Measurements from ENCODE around the gene NTHL1.

NTHL1 gene

GRCh38 chr16:2078691-2079090 is 31.1 kb upstream of the NTHL1 start (continued):
- TF ChIP-seq ZNF302 (tag by site-specific recombination; IDR thresholded peaks at IDR 0.05; ENCODE audit: low read depth), result no peak

DNA sequence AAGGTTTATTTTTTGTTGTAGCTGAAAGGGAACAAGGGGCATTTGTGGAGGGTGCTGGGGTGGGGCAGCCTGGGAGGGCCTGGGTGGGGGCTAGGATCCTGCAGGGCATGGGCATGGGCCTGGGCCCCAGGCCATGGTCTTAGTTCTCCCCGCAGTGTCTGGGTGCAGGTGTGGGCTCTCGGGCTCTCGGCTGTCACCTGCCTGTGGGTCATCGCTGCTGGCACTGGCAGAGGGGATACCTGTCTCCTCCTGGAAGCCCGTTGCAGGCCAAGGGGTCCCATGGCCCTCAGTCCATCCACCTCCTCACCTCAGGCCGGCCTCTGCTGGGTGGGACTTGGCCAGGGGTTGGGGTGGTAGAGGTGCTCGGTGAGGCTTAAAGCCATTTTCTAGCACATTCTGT is 30.5 kb upstream of the NTHL1 start:
- TF ChIP-seq ZBTB48 (tag by site-specific recombination; IDR thresholded peaks at IDR 0.05) (no peak), PRDM10 (tag by site-specific recombination; IDR thresholded peaks at IDR 0.05) (no peak), ZNF629 (tag by site-specific recombination; IDR thresholded peaks at IDR 0.05) (no peak), REST (tag by site-specific recombination; IDR thresholded peaks at IDR 0.05) (no peak), ZNF624 (tag by site-specific recombination; IDR thresholded peaks at IDR 0.05) (no peak), ZNF76 (tag by site-specific recombination; IDR thresholded peaks at IDR 0.05; ENCODE audit: borderline replicate concordance, low read depth) (no peak), ZNF18 (tag by site-specific recombination; IDR thresholded peaks at IDR 0.05) (no peak), ZBTB21 (tag by site-specific recombination; IDR thresholded peaks at IDR 0.05) (no peak), ZNF768 (tag by site-specific recombination; IDR thresholded peaks at IDR 0.05) (no peak), ZNF391 (tag by site-specific recombination; IDR thresholded peaks at IDR 0.05; ENCODE audit: borderline replicate concordance, low read depth) (no peak), ZNF791 (tag by site-specific recombination; IDR thresholded peaks at IDR 0.05) (no peak), ZNF692 (tag by site-specific recombination; IDR thresholded peaks at IDR 0.05) (no peak), ZNF221 (tag by site-specific recombination; IDR thresholded peaks at IDR 0.05; ENCODE audit: borderline replicate concordance) (no peak), ZBTB20 (tag by site-specific recombination; IDR thresholded peaks at IDR 0.05) (no peak), ZNF623 (tag by site-specific recombination; IDR thresholded peaks at IDR 0.05) (no peak), ZNF2 (tag by site-specific recombination; IDR thresholded peaks at IDR 0.05) (no peak)
- TF ChIP-seq, protein P1, sequence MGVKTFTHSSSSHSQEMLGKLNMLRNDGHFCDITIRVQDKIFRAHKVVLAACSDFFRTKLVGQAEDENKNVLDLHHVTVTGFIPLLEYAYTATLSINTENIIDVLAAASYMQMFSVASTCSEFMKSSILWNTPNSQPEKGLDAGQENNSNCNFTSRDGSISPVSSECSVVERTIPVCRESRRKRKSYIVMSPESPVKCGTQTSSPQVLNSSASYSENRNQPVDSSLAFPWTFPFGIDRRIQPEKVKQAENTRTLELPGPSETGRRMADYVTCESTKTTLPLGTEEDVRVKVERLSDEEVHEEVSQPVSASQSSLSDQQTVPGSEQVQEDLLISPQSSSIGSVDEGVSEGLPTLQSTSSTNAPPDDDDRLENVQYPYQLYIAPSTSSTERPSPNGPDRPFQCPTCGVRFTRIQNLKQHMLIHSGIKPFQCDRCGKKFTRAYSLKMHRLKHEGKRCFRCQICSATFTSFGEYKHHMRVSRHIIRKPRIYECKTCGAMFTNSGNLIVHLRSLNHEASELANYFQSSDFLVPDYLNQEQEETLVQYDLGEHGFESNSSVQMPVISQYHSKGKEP (tag by site-specific recombination; IDR thresholded peaks at IDR 0.05), result no peak
- TF ChIP-seq, protein P2, sequence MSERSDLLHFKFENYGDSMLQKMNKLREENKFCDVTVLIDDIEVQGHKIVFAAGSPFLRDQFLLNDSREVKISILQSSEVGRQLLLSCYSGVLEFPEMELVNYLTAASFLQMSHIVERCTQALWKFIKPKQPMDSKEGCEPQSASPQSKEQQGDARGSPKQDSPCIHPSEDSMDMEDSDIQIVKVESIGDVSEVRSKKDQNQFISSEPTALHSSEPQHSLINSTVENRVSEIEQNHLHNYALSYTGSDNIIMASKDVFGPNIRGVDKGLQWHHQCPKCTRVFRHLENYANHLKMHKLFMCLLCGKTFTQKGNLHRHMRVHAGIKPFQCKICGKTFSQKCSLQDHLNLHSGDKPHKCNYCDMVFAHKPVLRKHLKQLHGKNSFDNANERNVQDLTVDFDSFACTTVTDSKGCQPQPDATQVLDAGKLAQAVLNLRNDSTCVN (tag by site-specific recombination; optimal IDR thresholded peaks at IDR 0.05), result no peak
- ChIA-PET POLR2A (interaction anchor here (0.6 to 1.2 kb wide), 2 partner anchors 77 kb away, joined by 3 to 4 read pairs; partner anchors contain the start of gene TRAF7), CTCF (interaction anchor here (0.6 kb wide), 1 partner anchor 12 kb away, joined by 3 read pairs; no protein-coding TSS in a partner anchor)
- Histone ChIP-seq H3K4me1 (ENCODE audit: control insufficient read depth, insufficient read depth, low read length) (no peaks in the 10 kb centered on the region), H3K4me3 (ENCODE audit: low read depth, low read length) (no peak overlapping the region), H3K27ac (ENCODE audit: extremely low read depth, low read depth, low read length) (no peak overlapping the region), H3K36me3 (ENCODE audit: control insufficient read depth in 2 of 2, insufficient read depth in 1 of 2, low read length in 2 of 2) (peaks cover 0 to 89% of the 10 kb centered on the region in 2 experiments; a peak in 1 of 3 replicates), H3K9me3 (ENCODE audit: control insufficient read depth, insufficient read depth, low read depth, low read length) (no peaks in the 10 kb centered on the region)
